ENCODE measurements around the gene TARM1.
A peak's percentile ranks its signal among the peaks of the same experiment; 100 is the strongest.

TARM1 gene

DNA sequence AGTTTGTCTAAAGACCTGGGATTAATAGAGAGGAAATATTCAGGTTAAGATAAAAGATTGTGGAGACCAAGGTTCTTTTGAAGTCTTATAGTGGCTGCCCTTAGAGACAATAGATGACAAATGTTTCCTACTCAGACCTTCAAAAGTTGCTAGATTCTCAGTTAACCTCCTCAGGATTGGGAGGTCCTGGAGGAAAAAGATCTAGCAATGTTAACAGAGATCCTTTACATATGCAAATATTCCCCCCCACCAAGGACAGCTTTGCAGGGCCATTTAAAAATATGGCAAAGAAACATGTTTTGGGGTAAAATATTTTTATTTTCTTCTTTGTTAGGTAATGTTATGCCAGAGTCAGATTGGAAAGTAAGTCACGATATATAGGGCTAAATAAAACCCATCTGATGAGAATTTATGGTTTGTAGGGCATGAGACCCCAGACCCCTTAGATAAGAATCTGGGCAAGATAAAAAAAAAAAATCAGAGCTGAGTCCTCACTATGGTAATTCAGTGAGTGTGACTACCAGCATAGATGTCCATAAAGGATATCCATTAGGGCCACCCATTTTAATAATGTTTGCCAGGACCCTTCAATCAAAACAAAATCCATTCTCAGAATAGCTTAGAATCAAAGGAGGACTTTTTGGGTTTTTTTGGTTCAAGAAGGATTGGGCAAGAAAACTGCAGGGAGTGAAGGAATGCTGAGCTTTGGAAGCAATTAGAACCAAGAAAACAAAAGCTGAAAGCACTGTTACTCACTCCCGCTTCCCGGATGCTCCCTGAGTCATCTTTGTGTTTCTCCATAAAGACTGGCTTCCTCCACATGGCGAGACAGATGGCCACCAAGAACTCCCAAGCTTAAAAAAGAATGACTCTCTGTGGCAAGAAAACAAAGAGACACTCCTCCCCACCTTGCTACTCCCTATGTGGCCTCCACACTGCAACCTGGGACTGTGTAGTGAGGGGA is 45.7 kb downstream of the TARM1 start:
- peak in 19 of 56 donors; percentile 1 to 57 (median 22) for DNase-seq

DNA sequence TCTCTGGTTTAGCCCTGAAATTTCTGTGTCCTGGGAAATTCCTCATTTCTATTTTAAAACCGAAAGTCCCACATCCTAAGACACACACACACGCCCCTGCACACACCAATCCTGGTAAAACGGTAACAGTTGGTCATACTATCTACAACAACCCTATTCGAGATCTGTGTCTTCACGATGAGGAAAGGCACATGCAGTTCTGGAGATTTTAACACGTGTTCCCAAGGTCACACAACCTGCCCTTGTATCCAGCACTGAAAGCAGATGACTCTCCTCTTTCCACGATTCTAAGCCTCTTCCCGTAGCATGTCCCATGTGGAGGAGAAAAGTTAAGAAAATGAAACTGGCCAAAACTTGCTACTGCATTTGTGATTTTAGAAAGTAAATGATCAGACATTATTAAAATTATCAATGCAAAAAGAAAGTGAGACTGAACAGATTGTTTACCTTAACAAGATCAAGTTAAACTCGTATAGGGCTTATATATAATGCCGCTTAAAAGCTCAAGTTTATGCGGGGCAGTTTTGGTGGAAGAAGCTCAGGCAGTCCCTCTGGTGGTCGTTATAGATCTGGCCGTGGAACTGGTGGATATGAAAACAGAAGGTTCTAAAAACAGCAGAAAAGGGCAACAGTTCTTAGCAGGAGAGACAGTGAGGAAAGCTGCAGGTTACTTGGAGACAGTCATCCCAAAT is 50.1 kb downstream of the TARM1 start:
- DNase-seq: peak in 1 of 56 donors; percentile 9

DNA sequence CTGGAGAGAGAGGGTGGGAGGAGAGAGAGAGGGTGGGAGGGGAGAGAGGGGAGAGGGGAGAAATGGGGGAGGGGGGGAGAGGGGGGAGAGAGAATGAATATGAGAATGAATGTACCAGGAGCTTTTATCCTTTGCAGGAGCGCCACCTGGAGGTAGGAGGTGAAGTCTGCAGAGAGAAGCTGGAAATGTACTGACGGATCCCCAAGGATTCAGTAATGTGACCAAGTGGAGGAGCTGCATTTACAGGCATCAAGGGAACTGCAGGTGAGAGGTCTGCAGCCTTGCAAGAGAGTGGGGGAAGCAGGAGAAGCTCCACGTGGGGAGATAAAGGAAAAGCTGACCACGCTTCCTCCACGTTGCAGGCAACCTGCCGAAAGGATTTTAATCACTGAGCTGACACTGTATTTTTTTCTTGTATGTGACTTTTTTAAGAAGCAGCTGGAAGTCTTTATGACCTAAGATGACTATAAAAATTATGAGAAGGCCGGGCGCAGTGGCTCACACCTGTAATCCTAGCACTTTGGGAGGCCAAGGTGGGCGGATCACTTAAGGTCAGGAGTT is 51.2 kb downstream of the TARM1 start:
- peak in 35 of 56 donors; percentile 3 to 74 (median 19) for DNase-seq

DNA sequence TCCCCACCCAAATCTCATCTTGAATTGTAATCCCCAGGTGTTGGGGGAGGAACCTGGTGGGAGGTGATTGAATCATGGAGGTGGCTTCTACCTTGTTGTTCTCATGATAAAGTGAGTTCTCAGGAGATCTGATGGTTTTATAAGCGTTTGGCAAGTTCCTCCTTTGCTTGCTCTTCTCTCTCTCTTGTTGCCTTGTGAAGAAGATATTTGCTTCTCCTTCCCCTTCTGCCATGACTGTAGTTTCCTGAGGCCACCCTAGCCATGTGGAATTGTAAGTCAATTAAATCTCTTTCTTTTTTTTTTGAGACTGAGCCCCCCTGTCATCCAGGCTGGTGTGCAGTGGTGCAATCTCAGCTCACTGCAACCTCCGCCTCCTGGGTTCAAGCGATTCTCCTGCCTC is 51.9 kb downstream of the TARM1 start:
- no peak for DNase-seq

DNA sequence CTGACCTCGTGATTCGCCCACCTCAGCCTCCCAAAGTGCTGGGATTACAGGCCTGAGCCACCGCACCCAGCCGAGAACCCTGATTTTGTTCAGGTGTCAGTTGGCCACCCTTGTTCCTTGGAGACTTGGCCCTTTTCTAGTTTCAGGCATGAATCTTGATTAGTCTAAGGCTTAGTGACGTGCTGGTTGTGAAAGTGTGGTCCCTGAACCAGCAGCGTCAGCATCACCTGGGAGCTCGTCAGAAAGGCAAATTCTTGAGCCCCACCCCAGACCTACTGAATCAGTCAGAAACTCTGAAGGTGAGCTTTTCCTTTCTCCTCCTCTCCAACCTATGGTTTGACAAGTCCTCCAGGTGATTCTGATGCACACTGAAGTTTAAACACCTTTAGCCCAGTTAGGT is 54.5 kb downstream of the TARM1 start:
- DNase-seq: no peak

DNA sequence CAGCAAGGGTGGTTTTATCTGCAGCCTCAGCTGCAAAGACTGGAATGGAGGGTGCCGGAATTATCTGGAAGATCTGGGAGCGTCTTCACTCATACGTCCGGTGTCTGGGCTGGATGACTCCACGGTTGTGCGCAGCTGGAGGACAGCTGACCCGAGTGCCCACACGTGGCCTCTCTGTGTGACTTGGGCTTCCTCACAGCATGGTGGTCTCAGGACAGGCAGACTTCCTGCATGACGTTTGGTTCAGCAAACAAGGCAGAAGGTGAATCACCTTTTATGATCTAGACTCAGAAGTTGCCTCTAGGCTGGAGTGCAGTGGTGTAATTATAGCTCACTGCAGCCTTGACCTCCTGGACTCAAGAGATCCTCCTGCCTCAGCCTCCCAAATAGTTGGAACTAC is 56.5 kb downstream of the TARM1 start:
- no peak for DNase-seq

DNA sequence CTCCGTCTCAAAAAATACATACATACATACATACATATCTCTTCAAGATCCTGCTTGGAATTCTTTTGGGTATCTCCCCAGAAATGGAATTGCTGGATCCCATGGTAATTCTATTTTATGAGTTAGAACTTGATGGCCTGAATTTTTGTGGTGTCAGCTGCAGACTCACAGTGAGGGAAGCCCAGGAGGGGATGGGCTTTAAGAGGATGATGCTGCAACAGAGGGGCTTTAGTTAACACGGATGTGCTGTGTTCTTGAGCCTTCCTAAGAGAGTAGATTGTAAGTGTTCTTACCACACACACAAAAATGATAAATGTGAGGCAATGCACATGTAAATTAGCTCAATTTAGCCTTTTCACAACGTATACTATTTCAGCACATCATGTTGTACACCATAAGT is 58.0 kb downstream of the TARM1 start:
- no peak for DNase-seq

DNA sequence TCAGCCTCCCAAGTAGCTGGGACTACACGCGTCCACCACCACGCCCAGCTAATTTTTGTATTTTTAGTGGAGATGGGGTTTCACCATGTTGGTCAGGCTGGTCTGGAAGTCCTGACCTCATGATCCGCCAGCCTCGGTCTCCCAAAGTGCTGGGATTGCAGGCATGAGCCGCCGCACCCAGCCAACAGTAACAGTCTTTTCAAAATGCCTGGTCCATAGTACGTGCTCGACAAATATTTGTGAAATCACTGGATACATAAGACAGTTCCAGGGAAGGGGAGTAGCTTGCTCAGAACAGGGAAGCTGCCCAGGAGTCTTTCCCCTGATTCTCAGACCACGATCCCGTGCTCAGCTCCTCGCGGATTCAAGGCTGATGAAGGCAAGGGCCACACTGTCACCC is 59.2 kb downstream of the TARM1 start:
- DNase-seq: no peak

DNA sequence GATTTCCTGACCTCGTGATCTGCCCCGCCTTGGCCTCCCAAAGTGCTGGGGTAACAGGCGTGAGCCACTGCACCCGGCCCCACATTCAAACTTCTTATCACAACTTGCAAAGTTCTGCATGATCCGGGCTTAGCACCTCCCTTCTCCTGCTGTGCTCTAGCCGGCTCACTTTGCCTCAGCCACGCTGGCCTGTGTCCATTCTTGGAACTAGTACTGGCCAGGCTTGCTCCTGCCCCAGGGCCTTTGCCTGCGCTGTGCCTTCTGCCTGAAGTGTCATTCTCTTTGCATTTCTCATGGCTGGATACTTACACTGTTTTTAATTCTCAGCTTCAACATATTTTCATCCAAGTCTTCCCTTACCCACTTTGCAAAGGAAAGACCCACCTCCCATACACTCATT is 59.8 kb downstream of the TARM1 start:
- DNase-seq: no peak
